Jurkat, Clone E6-1 (cell line): ENCODE data around the gene MAP3K21.

ENCODE experiments used
- DNase-seq: peaks from one replicate; pipeline ENCODE4 v3.0.0-alpha.2; 2011; ENCODE audit warnings: low read depth, low spot score
- H3K4me3 ChIP-seq: 2 replicates; pipeline ENCODE4 v1.5.1; 2011; ENCODE audit warnings: mild to moderate bottlenecking, low read length, control low read depth, moderate library complexity

MAP3K21 gene

DNA sequence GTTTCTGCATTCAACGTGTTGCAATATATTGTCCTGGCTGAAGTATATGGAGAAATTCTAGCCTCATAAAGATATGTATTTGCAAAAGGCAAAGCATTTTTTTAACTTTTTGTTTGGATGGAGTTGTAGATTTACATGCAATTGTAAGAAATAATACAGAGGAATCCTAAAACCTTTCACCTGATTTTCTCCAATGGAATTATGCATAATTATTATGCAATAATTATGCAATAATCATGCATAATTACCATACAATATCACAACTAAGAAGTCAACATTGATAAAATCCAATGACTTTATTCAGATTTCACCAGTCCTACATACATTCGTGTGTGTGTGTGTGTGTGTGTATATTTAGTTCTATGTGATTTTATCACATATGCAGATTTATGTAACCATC lies 7.5 kb upstream of the MAP3K21 start:
- DNase-seq, result no peak
- H3K4me3 ChIP-seq, result no peak overlapping the region

DNA sequence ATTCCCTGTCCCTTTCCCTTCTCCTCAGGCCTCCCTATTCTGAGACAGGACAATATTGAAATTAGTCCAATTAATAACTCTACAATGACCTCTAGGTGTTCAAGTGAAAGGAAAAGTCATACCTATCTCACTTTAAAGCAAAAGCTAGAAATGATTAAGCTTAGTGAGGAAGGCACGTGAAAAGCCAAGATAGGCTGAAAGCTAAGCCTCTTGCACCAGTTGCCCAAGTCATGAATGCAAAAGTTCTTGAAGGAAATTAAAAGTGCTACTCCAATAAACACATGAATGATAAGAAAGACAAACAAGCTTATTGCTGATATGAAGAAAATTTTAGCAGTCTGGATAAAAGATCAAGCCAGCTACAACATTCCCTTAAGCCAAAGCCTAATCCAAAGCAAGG lies 3.8 kb upstream of the MAP3K21 start:
- no peak for DNase-seq
- no peak overlapping the region for H3K4me3 ChIP-seq

DNA sequence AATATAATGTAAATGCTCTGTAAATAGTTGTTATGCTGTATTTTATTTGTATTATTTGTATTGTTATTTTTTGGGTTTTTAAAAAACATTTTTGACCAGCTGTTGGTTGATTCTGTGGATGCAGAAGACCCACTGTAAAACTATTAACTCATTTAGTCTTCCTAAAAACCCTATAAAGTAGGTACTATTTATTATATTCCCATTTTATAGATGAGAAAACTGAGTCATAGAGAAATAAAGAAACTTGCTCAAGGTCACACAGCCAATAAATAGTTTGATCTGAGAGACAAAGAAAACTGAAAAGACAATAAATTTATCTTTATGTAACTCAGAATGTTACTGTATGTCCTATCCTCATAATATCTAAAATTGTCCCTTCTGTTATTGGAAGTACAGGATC lies 1.2 kb upstream of the MAP3K21 start:
- H3K4me3 ChIP-seq, result no peak overlapping the region
- no peak for DNase-seq

- peak overlapping the region; percentile 41 for H3K4me3 ChIP-seq
- peak; percentile 89 for DNase-seq
These were observed 493 bp upstream of the MAP3K21 start for GRCh38 chr1:233326811-233327650.

GRCh38 chr1:233328142-233328921 lies 808 bp downstream of the MAP3K21 start:
- H3K4me3 ChIP-seq, result peak overlapping the region; percentile 58
- DNase-seq, result no peak

DNA sequence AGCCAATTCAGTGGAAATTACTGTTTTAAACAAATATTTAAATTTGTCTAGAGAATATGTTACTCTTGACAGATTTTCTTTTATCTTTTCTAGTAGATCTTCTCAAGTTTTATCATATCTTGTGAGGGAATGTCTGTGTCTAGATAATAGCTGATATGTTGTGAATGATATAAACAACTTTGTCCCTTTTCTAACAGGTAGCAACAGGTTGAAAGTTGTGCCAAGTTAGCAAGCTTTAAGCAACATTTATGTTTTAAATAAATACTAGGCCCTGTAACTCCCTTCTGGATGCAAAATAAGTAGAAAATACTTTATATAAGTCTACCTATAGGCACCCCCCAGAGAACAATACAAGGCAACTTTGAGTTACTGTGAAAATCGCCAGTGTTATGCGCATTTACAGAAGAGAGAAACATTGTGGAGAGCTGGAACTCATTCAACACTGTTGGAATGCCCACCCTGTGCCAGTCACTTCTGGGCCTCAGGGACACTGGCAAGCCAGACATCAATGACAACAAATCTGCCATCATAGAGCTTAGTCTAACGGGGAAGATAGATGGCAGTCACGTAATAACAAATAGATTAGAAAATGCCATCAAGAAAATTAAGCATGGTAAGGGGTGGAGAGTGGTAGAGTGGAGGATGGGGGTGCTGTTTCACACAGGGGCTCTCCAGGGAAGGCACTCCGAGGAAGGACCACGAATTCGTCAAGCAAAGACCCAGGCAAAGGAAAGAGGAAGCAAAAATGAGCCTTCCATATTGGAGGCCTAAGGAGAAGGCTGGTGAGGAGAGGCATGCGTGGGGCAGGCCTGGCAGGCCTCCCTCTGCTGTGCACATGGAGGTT lies 4.4 kb downstream of the MAP3K21 start:
- DNase-seq, result no peak
- no peak overlapping the region for H3K4me3 ChIP-seq

GRCh38 chr1:233333086-233333485 lies 5.6 kb downstream of the MAP3K21 start:
- DNase-seq, result no peak
- H3K4me3 ChIP-seq, result no peak overlapping the region

DNA sequence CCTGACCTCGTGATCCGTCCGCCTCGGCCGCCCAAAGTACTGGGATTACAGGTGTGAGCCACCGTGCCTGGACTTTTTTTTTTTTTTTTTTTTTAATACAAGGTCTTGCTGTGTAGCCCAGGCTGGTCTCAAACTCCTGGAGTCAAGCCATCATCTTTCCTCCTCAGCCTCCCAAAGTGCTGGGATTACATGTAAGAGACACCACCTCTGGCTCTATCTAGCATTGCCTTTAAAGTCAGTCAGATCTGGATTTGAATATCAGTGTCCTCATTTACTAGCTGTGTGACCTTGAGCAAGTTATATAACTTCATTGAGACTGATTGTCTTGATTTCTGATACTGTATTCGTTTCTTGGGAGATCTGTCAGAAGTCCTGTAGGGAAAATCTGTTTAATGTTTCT lies 6.6 kb downstream of the MAP3K21 start:
- no peak for DNase-seq
- no peak overlapping the region for H3K4me3 ChIP-seq

DNA sequence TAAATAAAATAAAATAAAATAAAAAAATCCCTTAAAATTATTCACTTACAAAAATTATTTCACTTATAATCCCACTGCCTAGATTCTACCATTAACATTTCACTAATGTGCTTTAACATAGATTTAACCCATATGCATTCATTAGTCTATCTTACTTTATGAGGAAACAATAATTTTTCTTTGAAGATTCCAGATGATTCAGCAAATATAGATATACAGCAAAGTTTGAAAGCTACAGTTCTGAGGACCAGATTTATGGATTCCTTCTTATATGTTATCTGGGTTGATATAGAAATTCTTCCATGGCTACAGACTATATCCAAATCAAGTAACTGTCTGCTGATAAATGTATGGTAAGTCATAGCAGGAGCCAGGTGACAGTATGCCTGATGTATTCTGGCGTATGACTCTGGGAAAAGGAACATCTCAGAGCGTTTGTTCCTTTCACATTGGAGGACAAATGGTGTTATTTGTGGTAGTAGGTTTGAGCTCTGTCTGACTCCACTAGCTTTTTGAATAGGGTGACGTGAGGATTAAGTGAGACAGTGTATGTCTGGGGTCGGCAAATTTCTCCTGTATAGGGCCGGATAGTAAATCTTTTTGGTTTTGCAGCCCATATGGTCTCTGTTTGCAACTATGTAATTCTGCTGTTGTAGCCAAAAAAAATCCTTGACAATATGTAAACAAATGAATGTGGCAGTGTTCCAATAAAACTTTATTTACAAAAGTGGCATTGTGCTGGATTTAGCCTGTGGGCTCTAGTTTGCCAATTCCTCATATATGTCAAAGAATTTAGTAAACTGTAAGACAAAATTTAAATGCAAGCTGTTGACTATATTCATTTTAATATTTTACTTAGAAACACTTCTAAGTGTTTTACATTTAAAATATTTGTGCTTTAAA lies 9.3 kb downstream of the MAP3K21 start:
- DNase-seq, result no peak
- H3K4me3 ChIP-seq, result no peak overlapping the region

DNA sequence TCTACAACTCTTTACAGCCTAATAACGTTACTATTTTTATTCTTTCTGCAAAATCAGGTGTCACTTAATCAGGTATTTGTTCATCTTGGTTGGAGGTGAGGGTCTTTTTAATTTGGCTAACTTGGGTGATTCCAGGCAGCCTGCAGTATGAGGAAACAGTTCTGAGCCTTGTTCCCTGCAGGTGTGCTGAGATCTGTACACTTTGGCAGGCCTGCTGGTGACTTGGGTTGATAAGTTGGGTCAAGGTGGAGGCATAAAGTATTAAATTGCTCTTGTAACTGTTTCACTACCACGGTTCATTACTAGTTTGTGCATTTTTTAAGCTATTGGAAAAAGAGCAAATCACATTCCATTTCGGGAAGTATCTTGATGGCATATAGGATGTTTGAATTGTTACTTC lies 10.0 kb downstream of the MAP3K21 start:
- H3K4me3 ChIP-seq, result no peak overlapping the region
- no peak for DNase-seq

- no peak overlapping the region for H3K4me3 ChIP-seq
- no peak for DNase-seq
These were observed 10.6 kb downstream of the MAP3K21 start for GRCh38 chr1:233338102-233338501.

- no peak overlapping the region for H3K4me3 ChIP-seq
- no peak for DNase-seq
These were observed 12.6 kb downstream of the MAP3K21 start for GRCh38 chr1:233340031-233340555.

- H3K4me3 ChIP-seq, result no peak overlapping the region
- no peak for DNase-seq
These were observed 13.5 kb downstream of the MAP3K21 start for GRCh38 chr1:233340966-233341516.

DNA sequence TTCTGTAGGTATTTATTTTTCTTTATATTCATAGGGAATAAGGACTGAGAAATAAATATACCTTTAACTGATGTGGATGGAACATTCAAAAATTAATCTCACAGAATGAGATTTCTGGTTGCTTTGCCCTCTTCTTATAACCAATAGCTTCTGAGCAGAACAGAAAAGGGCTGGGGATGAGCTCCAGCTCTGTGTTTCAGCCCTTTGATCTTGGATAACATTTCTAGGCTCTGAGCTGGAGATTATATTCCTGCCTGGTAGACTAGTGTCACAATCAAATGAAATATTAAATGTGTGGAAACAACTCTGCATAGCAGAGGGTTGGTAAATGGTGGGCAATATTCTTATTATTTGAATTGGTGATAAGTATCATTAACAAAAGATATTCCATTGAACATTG lies 14.6 kb downstream of the MAP3K21 start:
- DNase-seq, result no peak

GRCh38 chr1:233343262-233343661 lies 15.7 kb downstream of the MAP3K21 start:
- H3K4me3 ChIP-seq, result no peak overlapping the region
- no peak for DNase-seq

More for the DNA sequence above, 14.6 kb downstream of the MAP3K21 start:
- H3K4me3 ChIP-seq, result no peak overlapping the region

- no peak overlapping the region for H3K4me3 ChIP-seq
- no peak for DNase-seq
These were observed 19.8 kb downstream of the MAP3K21 start for GRCh38 chr1:233347338-233347737.

DNA sequence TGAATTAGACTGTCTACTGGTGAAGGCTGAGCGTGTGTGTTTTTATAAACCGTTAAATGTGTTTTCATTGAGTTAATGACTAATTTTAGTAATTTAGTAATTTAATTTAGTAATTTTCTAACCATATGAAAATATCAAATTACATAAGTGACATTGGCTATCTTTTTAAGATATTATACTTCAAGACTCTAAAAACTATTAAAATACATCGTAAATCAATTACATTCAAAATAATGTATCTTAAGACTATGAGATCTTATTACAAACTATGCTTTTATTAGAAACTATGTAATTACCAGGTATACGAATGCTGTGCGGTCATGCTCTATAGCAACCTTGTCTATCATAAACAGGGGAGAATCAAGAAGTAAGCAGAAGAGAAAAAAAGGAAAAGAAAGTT lies 21.6 kb downstream of the MAP3K21 start:
- no peak for DNase-seq
- H3K4me3 ChIP-seq, result no peak overlapping the region

DNA sequence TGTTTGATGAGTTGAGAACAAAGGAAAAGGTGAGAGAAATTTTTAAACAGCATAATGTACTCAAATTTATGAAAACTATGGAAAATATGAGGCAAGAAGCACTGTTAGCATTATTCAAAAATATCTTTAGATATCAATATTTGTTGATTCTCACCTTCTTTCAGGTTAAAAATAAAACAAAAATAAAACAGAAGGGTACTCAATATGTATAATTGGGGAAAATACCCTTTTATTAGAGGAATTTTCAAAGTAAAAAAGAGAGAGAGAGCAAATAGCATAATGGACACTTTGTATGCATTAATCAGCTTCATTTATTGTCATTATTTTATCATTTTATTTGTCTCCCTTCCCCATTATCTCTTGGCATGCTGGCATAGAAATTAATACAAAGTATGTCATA lies 27.5 kb downstream of the MAP3K21 start:
- no peak for DNase-seq
- no peak overlapping the region for H3K4me3 ChIP-seq
